Measurements from ENCODE around the gene MACROH2A1.

Gene MACROH2A1

DNA sequence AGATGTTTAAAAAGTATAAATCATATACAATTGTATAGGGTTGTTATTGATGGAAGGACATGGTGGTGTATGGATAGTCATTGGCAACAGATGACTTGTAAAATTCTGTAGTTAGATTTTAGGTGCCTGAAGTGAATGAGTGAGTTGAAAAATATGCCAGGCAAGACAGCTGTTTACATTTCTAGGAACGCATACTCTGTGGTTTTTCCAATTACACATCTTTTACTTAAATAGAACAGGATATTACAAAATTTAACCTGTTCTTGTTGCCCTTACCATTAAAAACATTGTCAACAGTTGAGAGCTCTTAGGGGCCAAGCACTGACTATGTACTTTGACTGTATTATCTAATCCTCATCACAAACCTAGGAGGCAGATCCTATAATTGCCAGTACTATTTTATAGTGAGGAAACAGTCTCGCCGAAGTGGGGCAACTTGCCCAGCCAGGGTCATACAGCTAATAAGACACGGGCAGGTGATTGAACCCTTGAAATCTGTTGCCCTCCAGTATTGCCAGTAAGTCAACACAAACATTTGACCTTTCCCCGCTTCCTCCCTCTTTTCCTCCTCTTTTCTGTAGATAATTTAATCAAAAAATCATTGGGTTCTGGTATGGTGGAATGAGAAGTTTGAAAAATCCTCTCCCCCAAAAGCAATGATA lies 88.6 kb downstream of the MACROH2A1 start:
- no peak for DNase-seq

DNA sequence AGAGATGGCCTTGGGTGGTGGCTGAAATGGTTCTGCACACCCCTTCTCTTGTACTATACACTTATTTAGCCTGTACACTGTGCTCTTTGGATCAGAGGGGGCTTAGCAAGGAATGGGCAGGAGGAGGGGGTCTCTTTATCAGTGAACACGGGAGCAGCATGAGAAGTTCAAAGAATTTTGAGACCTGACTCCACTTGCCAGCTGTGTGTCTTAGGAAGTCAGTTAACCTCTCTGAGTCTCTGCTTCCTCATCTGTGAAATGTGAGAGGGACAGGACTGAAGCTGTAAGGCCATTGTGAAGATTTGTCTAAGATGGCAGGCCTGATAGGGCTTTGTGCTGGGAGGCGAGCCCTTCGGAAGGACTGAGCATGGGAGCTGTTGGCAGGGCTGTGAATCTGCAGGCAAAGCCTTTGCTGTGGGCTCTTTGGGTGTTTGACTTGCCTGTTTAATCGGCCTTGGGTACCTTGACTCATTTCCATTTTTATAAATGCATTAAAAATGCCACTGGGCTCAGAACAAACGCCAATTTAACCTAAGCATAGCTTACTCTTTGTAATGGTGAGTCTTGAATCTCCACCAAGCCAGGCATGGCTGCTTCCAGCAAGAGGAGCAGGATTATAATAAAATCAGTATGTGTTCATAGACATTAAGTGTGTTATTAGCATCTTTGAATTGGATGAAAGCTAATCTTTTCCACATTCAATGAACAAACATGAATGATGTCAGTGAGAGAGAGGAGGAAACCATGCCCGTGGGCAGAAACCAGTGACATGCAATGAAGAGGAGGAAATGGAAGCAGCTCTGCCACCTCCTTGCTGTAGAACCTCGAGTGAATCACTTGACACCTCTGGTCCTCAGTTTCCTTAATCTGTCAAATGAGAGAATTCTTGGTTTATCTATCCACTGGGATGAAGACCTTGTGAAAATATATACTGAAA lies 89.4 kb downstream of the MACROH2A1 start:
- no peak for DNase-seq

DNA sequence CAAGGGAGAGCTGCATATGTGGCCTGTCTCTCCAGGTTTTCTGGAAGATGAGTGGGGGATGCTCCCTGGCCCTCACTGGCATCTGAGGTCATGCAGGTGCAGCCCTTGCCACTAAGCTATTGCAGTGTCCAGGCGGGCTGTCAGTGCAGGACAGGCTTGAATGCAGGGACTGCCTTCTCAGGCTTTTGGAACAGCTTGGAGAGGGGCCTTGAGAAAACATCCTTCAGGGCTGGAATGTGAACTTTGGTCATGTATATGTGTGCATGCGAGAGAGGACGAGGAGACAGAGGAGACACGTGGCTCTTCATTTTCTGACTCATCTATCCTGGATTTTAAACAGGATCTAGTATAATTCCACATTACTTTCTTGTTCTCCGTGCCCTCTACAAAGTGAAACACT lies 90.3 kb downstream of the MACROH2A1 start:
- DNase-seq = no peak

DNA sequence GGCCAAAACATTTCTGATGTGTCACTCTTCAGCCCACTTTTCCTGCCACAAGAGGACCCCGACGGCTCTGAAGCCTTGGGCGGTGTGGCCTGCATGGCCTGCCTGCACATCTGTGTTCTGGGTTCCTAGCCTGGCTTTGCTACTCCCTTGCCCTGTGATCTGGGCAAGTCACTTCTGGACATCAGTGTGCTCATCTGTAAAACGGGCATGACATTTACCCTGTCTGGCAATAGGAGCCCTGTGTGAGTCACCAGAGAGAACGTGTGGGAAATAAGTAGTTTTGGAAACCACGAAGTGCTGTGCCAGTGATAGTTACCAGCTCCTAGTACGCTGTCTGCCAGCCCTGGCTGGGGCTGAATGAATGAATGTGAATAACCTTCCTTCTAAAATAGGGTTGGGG lies 90.8 kb downstream of the MACROH2A1 start:
- no peak for DNase-seq

DNA sequence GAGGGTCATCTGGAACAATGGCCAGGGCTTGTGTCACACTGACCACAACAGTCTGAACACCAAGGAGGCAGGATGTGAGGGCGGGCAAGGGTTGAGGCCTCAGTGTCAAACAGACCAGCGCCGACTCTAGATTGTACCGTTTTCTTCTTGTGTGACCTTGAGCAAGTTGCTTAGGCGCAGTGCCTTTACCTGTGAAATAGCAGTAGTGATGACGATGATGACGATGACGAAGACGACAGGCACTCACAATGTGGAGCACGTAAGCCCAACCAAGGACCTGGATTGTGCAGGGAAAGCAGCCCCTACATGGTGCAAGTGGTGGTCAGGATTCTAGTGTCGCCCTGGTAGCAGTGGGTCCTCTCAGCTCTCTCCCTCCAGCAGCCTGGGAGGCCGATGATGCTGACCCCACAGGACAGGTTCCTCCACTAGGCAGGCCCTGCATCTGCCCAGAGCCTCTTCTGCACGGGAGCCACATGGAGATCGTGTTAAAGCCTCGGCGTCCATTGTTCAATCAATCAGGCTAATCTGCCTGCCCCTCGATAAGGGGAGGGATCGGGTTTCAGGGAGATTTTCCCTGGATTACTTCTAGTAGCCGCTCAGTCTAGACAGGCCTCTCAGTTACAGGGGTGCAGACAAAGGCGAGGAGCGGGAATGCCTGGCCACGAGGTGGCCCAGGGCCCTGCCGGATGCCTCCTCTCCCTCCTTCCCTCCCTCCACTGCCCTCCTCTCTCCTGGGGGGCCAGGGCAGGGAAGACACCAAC lies 91.7 kb downstream of the MACROH2A1 start:
- no peak for DNase-seq

DNA sequence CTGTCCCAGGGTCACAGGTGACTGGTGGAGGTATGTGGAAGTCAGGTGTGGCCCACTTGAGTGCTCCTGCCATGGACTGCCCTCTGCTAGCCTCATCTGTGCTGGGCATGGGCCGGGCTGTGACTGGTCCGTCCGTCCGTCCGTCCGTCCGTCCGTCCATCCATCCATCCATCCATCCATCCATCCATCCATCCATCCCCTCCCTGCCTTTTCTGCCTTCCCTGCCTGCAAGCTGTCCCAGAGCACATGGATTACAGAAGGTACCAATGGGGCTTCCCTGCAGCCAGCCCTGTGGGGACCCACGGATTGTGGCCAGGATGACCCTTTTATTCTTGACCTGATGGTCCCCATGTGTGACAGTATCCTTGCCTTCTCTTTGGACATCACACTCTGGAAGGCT lies 92.5 kb downstream of the MACROH2A1 start:
- no peak for DNase-seq

DNA sequence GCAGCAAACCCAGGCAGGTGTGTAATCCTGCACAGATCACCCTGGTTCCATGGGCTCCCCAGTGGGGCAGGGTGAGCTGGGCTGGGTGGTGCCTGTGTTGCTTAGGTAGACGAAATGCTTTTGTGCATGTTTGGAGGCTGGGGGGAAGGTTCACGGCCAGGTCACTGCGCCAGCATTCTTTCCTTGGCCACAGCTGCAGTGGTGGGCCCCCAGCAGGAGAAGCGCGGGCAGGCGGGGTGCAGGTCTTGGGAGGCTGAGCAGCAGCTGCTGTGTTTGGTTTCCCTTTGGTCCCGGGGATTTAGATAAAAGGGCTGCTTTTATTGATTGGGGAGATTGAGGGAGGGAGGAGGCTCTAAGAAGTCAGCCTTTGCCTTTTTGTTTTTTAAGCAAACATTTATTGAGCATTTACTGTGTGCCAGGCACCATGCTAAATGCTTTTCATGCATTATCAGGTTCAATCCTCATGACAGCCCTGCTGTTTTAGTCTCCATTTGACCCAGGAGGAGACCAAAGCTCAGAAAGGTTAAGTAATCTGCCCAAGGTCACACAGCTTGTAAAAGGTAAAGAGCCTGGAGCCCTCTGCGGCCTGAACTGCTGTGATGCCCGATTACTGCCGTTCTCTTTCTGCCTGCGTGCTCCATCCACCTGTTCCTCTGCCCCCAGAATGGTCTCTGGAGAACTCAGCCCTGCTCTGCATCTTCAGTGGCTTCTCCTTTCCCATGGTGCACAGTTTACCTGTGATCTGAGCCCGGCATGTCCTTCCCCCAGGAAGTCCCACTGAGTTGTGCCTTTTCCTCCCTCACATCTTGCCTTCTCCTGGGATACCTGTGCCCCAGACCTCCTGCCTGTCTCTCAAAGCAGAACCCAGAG lies 94.4 kb downstream of the MACROH2A1 start:
- DNase-seq = no peak

DNA sequence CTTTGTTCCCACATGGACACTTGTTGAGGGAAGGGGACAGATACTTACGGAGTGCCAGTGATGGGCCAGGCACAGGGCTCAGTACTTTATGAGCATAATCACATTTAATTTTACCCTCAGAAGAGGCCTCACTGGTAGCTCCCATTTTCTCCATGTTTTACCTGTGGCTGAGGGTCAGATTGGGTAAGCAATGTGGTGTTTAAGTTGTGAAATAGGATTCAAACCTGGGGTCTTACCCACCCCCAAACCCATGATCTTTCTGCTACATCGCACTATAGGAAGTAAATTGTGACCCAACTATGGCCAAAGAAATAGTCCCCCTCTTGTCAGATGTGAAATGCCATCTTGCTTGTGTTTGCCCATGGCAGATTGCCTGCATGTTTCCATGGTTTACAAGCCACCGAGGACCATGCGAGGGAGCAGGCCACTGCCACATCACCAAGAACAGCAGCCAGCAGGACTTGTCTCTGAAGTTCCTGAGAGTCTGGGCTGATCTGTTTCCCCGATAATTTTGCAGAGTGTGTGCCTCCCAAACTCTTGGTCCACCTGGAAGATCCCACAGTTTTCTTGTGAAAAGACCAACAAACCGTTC lies 95.4 kb downstream of the MACROH2A1 start:
- DNase-seq = no peak

DNA sequence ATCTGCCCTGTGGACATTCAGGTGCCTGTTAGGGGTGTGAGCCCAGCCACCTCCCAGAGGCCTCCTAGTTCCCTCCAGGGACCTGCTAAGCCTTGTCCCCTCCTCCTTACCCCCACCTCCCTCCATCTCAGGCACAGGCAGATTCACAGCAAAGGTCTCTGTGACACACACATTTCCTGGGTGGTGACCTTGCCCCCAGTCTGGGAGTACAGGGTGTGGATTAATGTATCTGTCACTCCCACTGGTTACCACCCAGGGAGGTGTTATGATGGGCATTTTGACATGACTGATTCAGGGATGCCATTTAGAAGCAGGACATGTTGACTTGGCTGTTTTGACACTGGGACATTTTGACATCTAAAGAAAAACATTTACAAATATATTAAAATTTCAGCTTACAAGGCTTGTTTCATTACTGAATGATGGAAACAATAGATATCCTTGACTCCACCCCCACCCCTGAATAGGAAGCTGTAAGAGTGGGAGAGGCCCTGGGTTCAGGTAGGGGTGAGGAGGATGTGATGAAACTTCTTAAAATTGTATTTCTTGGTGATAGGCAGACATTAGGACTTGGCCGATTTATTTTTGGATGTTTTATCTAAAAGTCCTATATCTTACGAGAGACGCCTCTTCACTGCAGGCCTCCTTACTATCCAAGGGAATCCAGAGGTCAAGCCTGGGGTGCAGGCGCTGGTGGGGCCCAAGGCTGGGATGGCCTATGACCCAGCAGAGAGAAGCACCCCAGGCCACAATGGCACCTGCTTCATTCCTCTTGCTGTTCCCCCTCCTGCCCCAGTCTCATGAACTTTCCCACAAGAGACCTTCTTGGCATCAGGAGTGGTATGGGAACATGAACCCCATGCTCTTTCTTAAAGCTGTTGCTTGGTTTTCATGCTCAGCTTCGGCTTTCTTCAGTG lies 101.9 kb downstream of the MACROH2A1 start:
- DNase-seq = no peak

DNA sequence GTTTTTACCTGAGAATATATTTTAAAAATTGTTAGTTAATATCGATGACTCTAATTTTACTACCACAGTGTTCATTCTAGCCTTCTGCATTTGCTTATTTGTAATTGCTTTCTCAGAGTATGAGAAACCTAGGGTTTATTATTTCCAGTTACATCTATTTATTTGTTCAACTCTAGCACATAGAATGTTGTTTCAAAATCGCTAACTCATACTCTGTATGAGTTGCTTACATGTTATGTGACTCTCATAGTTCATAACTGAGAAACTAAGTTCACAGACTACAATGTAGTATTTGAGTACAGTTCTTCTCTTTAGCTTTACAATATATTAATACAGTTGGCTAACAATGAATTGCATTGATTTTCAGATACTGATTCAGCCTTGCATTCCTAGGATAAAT lies 103.2 kb downstream of the MACROH2A1 start:
- no peak for DNase-seq

DNA sequence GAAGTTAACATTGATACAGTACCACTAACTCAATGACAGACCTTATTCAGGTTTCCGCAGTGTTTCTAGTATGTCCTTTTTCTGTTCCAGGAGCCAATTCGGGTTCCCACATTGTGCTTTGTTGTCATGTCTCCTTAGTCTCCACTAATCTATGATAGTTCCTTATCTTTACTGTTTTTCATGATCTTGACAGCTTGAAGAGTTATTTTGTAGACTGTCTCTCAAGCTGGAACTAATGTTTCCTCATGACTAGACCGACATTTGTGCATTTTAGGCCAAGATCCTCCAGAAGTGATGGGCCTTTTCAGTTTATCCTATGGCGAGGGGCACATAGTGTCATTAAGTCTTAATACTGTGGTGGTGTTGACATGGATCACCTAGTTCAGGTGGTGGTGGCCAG lies 104.2 kb downstream of the MACROH2A1 start:
- DNase-seq = no peak

DNA sequence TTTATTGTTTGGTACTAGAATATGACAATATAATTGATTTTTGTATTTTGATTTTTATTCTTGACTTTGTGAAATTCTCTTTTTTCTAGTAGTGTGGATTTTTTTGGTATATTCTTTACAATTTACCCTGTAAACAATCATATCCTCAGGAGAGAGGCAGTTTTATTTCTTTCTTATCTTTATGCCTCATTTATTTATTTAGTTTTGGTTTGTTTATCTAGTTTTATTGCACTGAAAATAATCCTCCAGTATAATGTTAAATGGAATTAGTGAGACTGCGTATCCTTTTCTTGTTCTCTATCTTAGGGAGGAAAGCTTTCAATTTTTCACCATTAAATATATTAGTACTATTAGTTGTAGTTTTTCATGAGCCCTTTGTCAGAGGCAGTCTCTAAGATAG lies 109.4 kb downstream of the MACROH2A1 start:
- no peak for DNase-seq

DNA sequence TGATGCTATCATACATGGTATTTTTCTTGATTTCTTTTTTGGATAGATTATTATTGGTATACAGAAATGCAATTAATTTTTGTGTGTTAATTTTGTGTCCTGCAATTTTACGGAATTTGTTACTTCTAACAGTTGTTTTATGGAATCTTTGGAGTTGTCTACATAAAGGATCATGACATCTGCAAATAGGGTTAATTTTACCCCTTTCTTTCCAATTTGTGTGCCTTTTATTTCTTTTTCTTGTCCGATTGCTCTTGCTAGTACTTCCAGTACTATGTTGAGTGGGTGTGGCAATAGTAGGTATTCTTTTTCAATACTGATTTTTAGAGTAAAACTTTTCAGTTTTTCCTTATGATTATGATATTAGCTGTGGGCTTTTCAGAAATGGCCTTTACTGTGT lies 111.5 kb downstream of the MACROH2A1 start:
- DNase-seq = no peak

Measured in COR-L47 (cell line).